ENCODE data around the gene DENND1C. TPM values are rescaled to one million over a fixed set of nuclear protein-coding genes. Genes with fewer than 3 reads are reported as not detected.

Gene DENND1C
- total and polyA plus RNA-seq, 9 of the 15 experiments (the other 6 are each of a cell fraction or from before 2014, with no cell fraction given) = 0.03 to 1.2 (median 0.32) TPM; not detected in 1

GRCh38 chr19:6481541-6482342 is at the start of gene DENND1C (continued):
- TF ChIP-seq FOXK1 (CRISPR knock-in tag; IDR thresholded peaks at IDR 0.05; ENCODE audit: borderline replicate concordance) (no peak), MYNN (IDR thresholded peaks at IDR 0.05) (no peak), MYNN (CRISPR knock-in tag; IDR thresholded peaks at IDR 0.05) (no peak), POU5F1 (IDR thresholded peaks at IDR 0.05; ENCODE audit: borderline replicate concordance, low read depth, low read length, partially characterized antibody) (no peak), AFF1 (IDR thresholded peaks at IDR 0.05; ENCODE audit: low read depth in 1 of 2, partially characterized antibody in 2 of 2) (no peak), OTX1 (CRISPR knock-in tag; IDR thresholded peaks at IDR 0.05) (no peak), ELF4 (CRISPR knock-in tag; IDR thresholded peaks at IDR 0.05) (no peak), RNF2 (IDR thresholded peaks at IDR 0.05) (no peak), RFX1 (IDR thresholded peaks at IDR 0.05) (no peak), ZKSCAN8 (CRISPR knock-in tag; IDR thresholded peaks at IDR 0.05) (no peak), ZNF639 (CRISPR knock-in tag; conservative IDR thresholded peaks at IDR 0.05 in 1 of 2, IDR thresholded peaks at IDR 0.05 in 1 of 2) (no peak), CTBP1 (IDR thresholded peaks at IDR 0.05; ENCODE audit: borderline replicate concordance) (peak; percentile 48; the same call in 1 of the 2 replicates), ZNF165 (CRISPR knock-in tag; IDR thresholded peaks at IDR 0.05; ENCODE audit: borderline replicate concordance) (no peak), ZBTB43 (CRISPR knock-in tag; IDR thresholded peaks at IDR 0.05) (no peak), ZHX1 (conservative IDR thresholded peaks at IDR 0.05; ENCODE audit: low read length) (no peak), ZC3H11A (IDR thresholded peaks at IDR 0.05; ENCODE audit: low read depth, low read length) (no peak)
- TF ChIP-seq, protein P1, sequence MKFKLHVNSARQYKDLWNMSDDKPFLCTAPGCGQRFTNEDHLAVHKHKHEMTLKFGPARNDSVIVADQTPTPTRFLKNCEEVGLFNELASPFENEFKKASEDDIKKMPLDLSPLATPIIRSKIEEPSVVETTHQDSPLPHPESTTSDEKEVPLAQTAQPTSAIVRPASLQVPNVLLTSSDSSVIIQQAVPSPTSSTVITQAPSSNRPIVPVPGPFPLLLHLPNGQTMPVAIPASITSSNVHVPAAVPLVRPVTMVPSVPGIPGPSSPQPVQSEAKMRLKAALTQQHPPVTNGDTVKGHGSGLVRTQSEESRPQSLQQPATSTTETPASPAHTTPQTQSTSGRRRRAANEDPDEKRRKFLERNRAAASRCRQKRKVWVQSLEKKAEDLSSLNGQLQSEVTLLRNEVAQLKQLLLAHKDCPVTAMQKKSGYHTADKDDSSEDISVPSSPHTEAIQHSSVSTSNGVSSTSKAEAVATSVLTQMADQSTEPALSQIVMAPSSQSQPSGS (CRISPR knock-in tag; IDR thresholded peaks at IDR 0.05) = no peak

All from K562 (cell line).